CD4-positive, alpha-beta T cell (primary cell): ENCODE results near the gene FCN1. TPM values are rescaled to one million over a fixed set of nuclear protein-coding genes. Genes with fewer than 3 reads are reported as not detected.

Experiments used
- ATAC-seq: fragments of 200-7000 bp; cut with Tn5 transposase; one replicate; pipeline ENCODE4 v1.10.0; 2022; ENCODE audit warnings: mild to moderate bottlenecking; ENCODE audit not compliant: poor library complexity
- CTCF ChIA-PET: fragments of 350-600 bp; sonication (Branson Sonifier 250); formaldehyde crosslinking; loops from one replicate; lab custom pipeline; 2021; ENCODE audit warnings: antibody characterized with exemption, inconsistent platforms; lab: Charles Lee
- POLR2A ChIA-PET: fragments of 350-600 bp; sonication (Branson Sonifier 250); formaldehyde crosslinking; loops from one replicate; lab custom pipeline; 2021; ENCODE audit warnings: antibody characterized with exemption, inconsistent platforms; lab: Charles Lee
- DNase-seq, 14 experiments: peaks; one replicate each; pipeline ENCODE4 v3.0.0-alpha.2; 2013 to 2020; ENCODE audit warnings: mixed read lengths in 2 of 14
- H3K27ac ChIP-seq, 2 donors: one replicate each; pipeline versions ENCODE4 v1.5.1 to v1.7.0; 2013; ENCODE audit warnings: low read length in 2 of 2, low read depth in 1 of 2, mild to moderate bottlenecking in 1 of 2
- H3K27me3 ChIP-seq, 2 experiments: 1 replicate in 1 of 2; 2 replicates in 1 of 2; pipeline versions ENCODE4 v1.6.1 to v1.7.0; 2013; ENCODE audit warnings: low read length in 2 of 2, control low read depth in 1 of 2, mild to moderate bottlenecking in 1 of 2, moderate library complexity in 1 of 2; ENCODE audit not compliant: insufficient read depth in 2 of 2, control insufficient read depth in 1 of 2
- H3K36me3 ChIP-seq: one replicate; pipeline ENCODE4 v1.6.1; 2013; ENCODE audit warnings: low read length, control low read depth; ENCODE audit not compliant: insufficient read depth
- H3K4me1 ChIP-seq: one replicate; pipeline ENCODE4 v1.6.1; 2013; ENCODE audit warnings: low read length, control low read depth; ENCODE audit not compliant: insufficient read depth
- H3K4me3 ChIP-seq: one replicate; pipeline ENCODE4 v1.5.1; 2013; ENCODE audit warnings: mild to moderate bottlenecking, low read length, moderate library complexity
- H3K9me3 ChIP-seq, 2 experiments: 1 replicate in 1 of 2; 2 replicates in 1 of 2; pipeline versions ENCODE4 v1.6.1 to v1.7.0; 2013; ENCODE audit warnings: low read length in 2 of 2, mild to moderate bottlenecking in 2 of 2, control low read depth in 1 of 2, moderate library complexity in 1 of 2; ENCODE audit not compliant: control insufficient read depth in 1 of 2, insufficient read depth in 1 of 2
- H3K27ac Mint-ChIP-seq: one replicate; pipeline ENCODE4 v1.8.0; 2020; ENCODE audit warnings: mixed read lengths
- H3K27me3 Mint-ChIP-seq: one replicate; pipeline ENCODE4 v1.8.0; 2021; ENCODE audit warnings: mixed read lengths
- H3K36me3 Mint-ChIP-seq: one replicate; pipeline ENCODE4 v1.8.0; 2021; ENCODE audit warnings: low read depth, mixed read lengths
- H3K4me1 Mint-ChIP-seq: one replicate; pipeline ENCODE4 v1.8.0; 2021; ENCODE audit warnings: low read depth, mixed read lengths
- H3K4me3 Mint-ChIP-seq: one replicate; pipeline ENCODE4 v1.8.0; 2020; ENCODE audit warnings: mild to moderate bottlenecking, mixed read lengths
- H3K9me3 Mint-ChIP-seq: one replicate; pipeline ENCODE4 v1.8.0; 2020; ENCODE audit warnings: mixed read lengths
- intact Hi-C, 2 experiments: fragments of 100-400 bp; cut with DNase I in 1 of 2; cut with micrococcal nuclease in 1 of 2; formaldehyde crosslinking; loops; one replicate each; pipeline versions ENCODE4 v1.15.1 to v1.9.0; 2023 to 2025; cut with DNase I, micrococcal nuclease
- total RNA-seq, 174 experiments: library from RNA in 2 of 174; stranded (reverse) in 2 of 174; gene quantifications; one replicate each; pipeline ENCODE4 v1.2.3 and lab custom pipeline; 2021 to 2026
- TF ChIP-seq, protein P1 (sequence below): fragments of 200-600 bp; IDR thresholded peaks from one replicate; pipeline ENCODE4 v1.8.0; 2022; ENCODE audit warnings: antibody characterized with exemption, mild to moderate bottlenecking

The FCN1 gene
- total RNA-seq, 2 experiments from 2014 or later = 9.9 to 10.5 TPM

DNA sequence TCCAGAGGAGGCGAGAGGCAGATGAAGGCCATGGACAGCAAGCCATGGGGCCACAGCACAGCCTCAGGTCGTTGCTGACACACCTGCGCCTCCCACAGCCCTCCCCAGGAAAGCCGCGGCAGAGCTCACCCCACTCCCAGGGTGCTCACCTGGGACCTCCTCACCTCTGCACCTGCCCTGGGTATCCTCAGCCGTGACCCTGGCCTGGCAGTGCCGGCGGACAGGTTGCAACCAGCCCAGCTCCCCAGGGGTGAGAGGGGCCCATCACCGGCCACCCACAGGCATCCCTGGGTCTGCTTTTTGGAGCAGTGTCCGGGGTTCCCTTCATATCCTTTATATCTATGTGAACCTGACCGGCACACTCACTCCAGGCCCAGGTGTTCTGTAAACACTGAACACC lies 30.4 kb upstream of the FCN1 start:
- Histone ChIP-seq H3K36me3 (no peaks in the 10 kb centered on the region), H3K27me3 (no peaks in the 10 kb centered on the region), H3K4me3 (no peak overlapping the region), H3K27ac (no peak overlapping the region), H3K9me3 (peaks cover 0 to 17% of the 10 kb centered on the region in 2 experiments), H3K4me1 (no peaks in the 10 kb centered on the region)
- DNase-seq (no peak), ATAC-seq (no peak)
- no peaks in the 10 kb centered on the region for H3K4me1 Mint-ChIP-seq
- intact Hi-C loops = no loop called here
- H3K9me3 Mint-ChIP-seq = no peaks in the 10 kb centered on the region
- ChIA-PET CTCF (no interaction called here), POLR2A (no interaction called here)
- no peak overlapping the region for H3K4me3 Mint-ChIP-seq
- no peaks in the 10 kb centered on the region for H3K27me3 Mint-ChIP-seq
- TF ChIP-seq, protein P1, sequence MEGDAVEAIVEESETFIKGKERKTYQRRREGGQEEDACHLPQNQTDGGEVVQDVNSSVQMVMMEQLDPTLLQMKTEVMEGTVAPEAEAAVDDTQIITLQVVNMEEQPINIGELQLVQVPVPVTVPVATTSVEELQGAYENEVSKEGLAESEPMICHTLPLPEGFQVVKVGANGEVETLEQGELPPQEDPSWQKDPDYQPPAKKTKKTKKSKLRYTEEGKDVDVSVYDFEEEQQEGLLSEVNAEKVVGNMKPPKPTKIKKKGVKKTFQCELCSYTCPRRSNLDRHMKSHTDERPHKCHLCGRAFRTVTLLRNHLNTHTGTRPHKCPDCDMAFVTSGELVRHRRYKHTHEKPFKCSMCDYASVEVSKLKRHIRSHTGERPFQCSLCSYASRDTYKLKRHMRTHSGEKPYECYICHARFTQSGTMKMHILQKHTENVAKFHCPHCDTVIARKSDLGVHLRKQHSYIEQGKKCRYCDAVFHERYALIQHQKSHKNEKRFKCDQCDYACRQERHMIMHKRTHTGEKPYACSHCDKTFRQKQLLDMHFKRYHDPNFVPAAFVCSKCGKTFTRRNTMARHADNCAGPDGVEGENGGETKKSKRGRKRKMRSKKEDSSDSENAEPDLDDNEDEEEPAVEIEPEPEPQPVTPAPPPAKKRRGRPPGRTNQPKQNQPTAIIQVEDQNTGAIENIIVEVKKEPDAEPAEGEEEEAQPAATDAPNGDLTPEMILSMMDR = no peak
- H3K27ac Mint-ChIP-seq = no peak overlapping the region
- no peaks in the 10 kb centered on the region for H3K36me3 Mint-ChIP-seq

DNA sequence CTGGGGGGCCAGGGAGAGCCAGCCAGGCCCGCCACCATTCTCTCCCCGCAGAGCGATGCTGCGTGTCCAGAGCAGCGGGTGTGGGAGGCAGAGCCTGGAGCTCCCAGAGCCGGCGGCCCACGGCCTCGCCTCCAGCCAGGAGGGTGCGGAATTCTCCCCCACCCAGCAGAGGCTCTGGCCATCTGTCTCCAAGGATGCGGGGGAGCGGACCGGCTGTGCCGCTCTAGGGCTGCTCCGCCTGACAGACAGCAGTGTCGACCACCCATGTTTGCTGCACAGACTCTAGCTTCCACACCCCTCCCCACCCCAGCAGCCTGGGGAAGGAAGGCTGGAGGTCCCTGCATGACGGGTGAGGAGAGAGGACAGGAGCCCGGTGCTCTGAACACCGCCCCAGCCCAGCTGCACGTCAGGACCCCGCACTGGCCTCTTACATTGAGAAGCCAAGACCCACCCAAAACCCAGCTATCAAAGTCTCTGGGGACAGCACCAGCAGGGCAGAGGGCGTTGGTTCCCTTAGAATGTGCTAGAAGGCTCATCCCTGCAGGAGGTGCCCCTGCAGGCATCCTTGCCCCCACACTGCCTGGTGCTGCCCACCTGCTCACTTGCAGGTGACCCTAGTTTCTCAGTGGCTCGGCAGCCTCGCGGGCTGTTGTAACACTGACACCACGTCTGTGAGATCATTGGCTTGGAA lies 29.7 kb upstream of the FCN1 start:
- H3K4me3 Mint-ChIP-seq = no peak overlapping the region
- no peaks in the 10 kb centered on the region for H3K36me3 Mint-ChIP-seq
- no peaks in the 10 kb centered on the region for H3K4me1 Mint-ChIP-seq
- no peaks in the 10 kb centered on the region for H3K9me3 Mint-ChIP-seq
- no peaks in the 10 kb centered on the region for H3K27me3 Mint-ChIP-seq
- ATAC-seq = no peak
- Histone ChIP-seq H3K4me3 (no peak overlapping the region), H3K27ac (no peak overlapping the region), H3K4me1 (no peaks in the 10 kb centered on the region), H3K9me3 (peaks cover 0 to 17% of the 10 kb centered on the region in 2 experiments), H3K27me3 (no peaks in the 10 kb centered on the region), H3K36me3 (no peaks in the 10 kb centered on the region)
- H3K27ac Mint-ChIP-seq = no peak overlapping the region
- intact Hi-C loops = no loop called here
- TF ChIP-seq, protein P1 = no peak
- DNase-seq = no peak
- ChIA-PET POLR2A (no interaction called here), CTCF (no interaction called here)

DNA sequence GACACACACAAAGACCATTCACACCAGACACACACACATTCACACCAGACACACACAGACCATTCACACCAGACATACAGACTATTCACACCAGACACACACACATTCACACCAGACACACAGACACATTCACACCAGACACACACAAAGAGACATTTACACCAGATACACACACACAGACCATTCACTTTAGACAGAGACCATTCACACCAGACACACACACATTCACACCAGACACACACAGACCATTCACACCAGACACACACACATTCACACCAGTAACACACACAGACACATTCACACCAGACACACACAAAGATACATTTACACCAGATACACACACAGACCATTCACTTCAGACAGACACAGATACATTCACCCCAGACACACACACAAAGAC lies 29.0 kb upstream of the FCN1 start:
- Mint-ChIP-seq H3K27me3 (no peaks in the 10 kb centered on the region), H3K4me3 (no peak overlapping the region), H3K27ac (no peak overlapping the region), H3K36me3 (no peaks in the 10 kb centered on the region), H3K4me1 (no peaks in the 10 kb centered on the region), H3K9me3 (no peaks in the 10 kb centered on the region)
- Histone ChIP-seq H3K27me3 (no peaks in the 10 kb centered on the region), H3K36me3 (no peaks in the 10 kb centered on the region), H3K4me1 (no peaks in the 10 kb centered on the region), H3K9me3 (peaks cover 0 to 17% of the 10 kb centered on the region in 2 experiments), H3K4me3 (no peak overlapping the region), H3K27ac (no peak overlapping the region)
- DNase-seq (no peak), ATAC-seq (no peak)
- TF ChIP-seq, protein P1 = no peak
- ChIA-PET POLR2A (no interaction called here), CTCF (no interaction called here)
- intact Hi-C loops = no loop called here
